Activated naive CD8-positive, alpha-beta T cell treated with anti-CD3 and anti-CD28 coated beads for 36 hours (primary cell): ENCODE data around the gene SLC43A2. TPM values are rescaled to one million over a fixed set of nuclear protein-coding genes. Genes with fewer than 3 reads are reported as not detected.

Experiments used
- DNase-seq: peaks from one replicate; pipeline ENCODE4 v3.0.0; 2021
- H3K27ac Mint-ChIP-seq: one replicate; pipeline ENCODE4 v1.8.0; 2022; ENCODE audit warnings: mild to moderate bottlenecking, moderate library complexity, mixed read lengths
- H3K27me3 Mint-ChIP-seq: one replicate; pipeline ENCODE4 v1.8.0; 2022; ENCODE audit warnings: mild to moderate bottlenecking, mixed read lengths
- H3K36me3 Mint-ChIP-seq: one replicate; pipeline ENCODE4 v1.8.0; 2021; ENCODE audit warnings: mild to moderate bottlenecking, mixed read lengths
- H3K4me1 Mint-ChIP-seq: one replicate; pipeline ENCODE4 v1.8.0; 2021; ENCODE audit warnings: mixed read lengths
- H3K4me3 Mint-ChIP-seq: one replicate; pipeline ENCODE4 v1.8.0; 2022; ENCODE audit warnings: mild to moderate bottlenecking, moderate library complexity, mixed read lengths
- H3K9me3 Mint-ChIP-seq: one replicate; pipeline ENCODE4 v1.8.0; 2022; ENCODE audit warnings: mixed read lengths
- total RNA-seq, 2 experiments: library from RNA; stranded (reverse); gene quantifications; one replicate each; pipeline ENCODE4 v1.2.3, GENCODE V29; 2021

Gene SLC43A2
- total RNA-seq, 2 experiments from 2014 or later, result 3.7 to 4.6 TPM

DNA sequence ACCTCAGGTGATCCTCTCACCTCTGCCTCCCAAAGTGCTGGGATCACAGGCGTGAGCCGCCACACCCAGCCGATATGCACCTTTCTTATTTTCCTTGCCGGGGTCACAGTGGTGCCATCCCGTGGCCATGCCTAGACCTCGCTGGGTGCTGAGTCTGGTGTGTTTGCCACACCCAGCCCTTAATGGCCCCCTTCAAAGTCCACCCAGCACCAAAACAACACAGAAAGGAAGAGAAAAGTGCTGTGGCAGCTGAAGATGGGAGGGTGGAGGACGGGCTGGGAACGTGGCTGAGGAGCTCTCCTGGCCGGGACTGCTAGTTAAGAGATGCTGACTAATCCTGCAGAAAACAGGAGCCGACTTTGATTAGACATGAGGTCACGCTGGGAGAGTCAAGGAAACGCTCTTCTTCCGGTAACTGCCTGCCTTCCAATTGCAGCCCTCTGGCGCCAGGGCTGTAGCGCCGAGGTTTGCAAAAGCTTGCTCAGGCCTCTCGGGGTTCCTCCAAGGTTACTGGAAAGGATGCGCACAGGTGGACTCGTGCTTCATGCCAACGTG, 10.9 kb downstream of the SLC43A2 start:
- Mint-ChIP-seq H3K36me3 (no peaks in the 10 kb centered on the region), H3K27me3 (no peaks in the 10 kb centered on the region), H3K27ac (no peak overlapping the region), H3K4me1 (peaks cover 2% of the 10 kb centered on the region), H3K4me3 (no peak overlapping the region), H3K9me3 (no peaks in the 10 kb centered on the region)
- DNase-seq, result no peak

DNA sequence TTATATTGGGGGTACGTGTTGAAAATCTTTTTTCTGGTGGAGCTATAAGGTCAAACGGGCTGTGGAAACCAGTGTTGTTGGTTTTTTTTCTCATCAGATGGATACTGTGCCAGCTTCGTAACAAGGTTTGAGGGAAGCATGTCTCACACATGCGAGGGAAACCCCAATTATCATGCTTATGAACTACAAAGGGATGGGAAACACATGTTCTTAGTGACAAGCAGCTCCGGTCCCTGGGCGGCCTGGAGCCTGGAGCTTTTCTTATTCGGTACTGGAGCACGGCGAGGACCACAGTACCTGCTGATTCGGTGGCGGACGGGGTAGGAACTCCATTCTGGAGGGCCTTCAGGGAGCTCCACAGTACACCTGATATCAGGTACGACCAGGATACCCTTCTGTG, 12.5 kb downstream of the SLC43A2 start:
- no peak overlapping the region for H3K27ac Mint-ChIP-seq
- no peaks in the 10 kb centered on the region for H3K27me3 Mint-ChIP-seq
- DNase-seq, result no peak
- H3K36me3 Mint-ChIP-seq, result no peaks in the 10 kb centered on the region
- H3K9me3 Mint-ChIP-seq, result no peaks in the 10 kb centered on the region
- H3K4me1 Mint-ChIP-seq, result peaks cover 2% of the 10 kb centered on the region
- no peak overlapping the region for H3K4me3 Mint-ChIP-seq

DNA sequence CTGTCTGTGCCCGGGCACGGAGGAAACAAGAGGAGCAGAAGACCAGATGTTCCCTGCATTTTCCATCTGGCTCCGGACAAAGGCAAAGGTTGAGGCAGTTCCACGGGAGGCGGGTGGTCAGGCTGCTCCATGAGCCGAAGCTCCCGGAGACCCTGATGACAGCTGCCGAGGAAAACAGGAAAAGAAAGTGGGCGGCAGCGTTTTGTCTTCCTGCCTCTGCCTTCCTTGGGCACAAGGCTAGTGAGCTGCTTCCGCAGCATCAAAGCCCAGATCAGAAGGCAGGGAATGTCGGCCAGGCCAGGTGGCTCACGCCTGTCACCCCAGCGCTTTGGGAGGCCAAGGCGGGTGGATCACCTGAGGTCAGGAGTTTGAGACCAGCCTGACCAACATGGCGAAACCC, 16.2 kb downstream of the SLC43A2 start:
- Mint-ChIP-seq H3K27ac (no peak overlapping the region), H3K36me3 (no peaks in the 10 kb centered on the region), H3K9me3 (no peaks in the 10 kb centered on the region), H3K27me3 (no peaks in the 10 kb centered on the region), H3K4me1 (peaks cover 10% of the 10 kb centered on the region), H3K4me3 (no peak overlapping the region)
- no peak for DNase-seq

DNA sequence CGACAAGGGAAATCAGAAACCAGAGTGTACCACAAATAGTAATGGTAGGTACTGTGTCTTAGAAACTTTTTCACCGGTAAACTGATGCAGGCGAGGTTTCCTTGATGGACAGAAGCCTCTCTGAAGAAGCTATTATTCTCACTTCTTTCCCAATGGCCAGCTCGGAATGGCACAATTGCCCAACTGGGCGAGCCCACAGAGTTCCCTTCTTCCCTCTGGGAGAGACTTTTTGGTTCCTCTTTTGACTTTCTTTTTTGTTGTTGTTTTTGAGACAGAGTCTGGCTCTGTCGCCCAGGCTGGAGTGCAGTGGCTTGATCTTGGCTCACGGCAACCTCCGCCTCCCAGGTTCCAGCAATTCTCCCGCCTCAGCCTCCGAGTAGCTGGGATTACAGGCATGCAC, 16.9 kb downstream of the SLC43A2 start:
- no peaks in the 10 kb centered on the region for H3K9me3 Mint-ChIP-seq
- H3K27me3 Mint-ChIP-seq, result no peaks in the 10 kb centered on the region
- DNase-seq, result no peak
- no peaks in the 10 kb centered on the region for H3K36me3 Mint-ChIP-seq
- no peak overlapping the region for H3K27ac Mint-ChIP-seq
- H3K4me1 Mint-ChIP-seq, result peaks cover 17% of the 10 kb centered on the region
- H3K4me3 Mint-ChIP-seq, result no peak overlapping the region

DNA sequence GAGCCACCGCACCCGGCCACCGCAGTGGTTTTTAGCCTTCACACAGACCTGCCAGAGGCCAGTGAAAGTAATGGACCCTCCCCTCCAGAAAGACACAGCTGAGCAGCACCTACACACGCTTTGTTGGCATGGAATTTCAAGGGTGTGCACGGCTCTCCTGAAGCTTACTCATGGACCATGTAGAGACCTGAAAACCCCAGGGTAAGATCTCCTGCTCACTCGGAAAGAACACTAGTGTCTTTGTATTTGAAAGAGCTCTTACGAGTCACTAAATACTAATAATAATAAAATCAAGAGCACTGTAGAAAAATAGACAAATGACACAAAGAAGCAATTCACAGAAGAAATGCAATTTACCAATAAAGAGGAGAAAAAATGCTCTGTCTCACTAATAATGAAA, 20.0 kb downstream of the SLC43A2 start:
- no peaks in the 10 kb centered on the region for H3K9me3 Mint-ChIP-seq
- no peak for DNase-seq
- H3K4me1 Mint-ChIP-seq, result peaks cover 22% of the 10 kb centered on the region
- no peaks in the 10 kb centered on the region for H3K36me3 Mint-ChIP-seq
- H3K4me3 Mint-ChIP-seq, result no peak overlapping the region
- peak overlapping the region; percentile 28 for H3K27ac Mint-ChIP-seq
- no peaks in the 10 kb centered on the region for H3K27me3 Mint-ChIP-seq

DNA sequence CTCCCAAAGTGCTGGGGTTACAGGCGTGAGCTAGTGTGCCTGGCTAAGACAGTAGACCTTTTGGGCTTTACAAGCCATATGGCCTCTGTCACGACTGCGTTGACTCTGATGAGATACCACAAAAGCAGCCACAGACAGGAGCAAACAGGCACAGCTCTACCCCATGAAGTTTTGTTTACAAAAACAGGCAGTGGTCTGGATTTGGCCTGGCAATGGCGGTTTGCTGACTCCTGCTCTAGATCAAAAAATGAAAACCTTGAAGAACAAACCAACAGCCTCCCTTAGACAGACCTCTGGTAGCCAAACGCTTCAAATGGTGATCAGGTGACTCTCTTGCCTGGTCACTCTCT, 20.7 kb downstream of the SLC43A2 start:
- Mint-ChIP-seq H3K4me3 (peak overlapping the region; percentile 25), H3K9me3 (no peaks in the 10 kb centered on the region), H3K4me1 (peaks cover 22% of the 10 kb centered on the region), H3K36me3 (no peaks in the 10 kb centered on the region), H3K27ac (peak overlapping the region; percentile 84), H3K27me3 (no peaks in the 10 kb centered on the region)
- DNase-seq, result no peak

DNA sequence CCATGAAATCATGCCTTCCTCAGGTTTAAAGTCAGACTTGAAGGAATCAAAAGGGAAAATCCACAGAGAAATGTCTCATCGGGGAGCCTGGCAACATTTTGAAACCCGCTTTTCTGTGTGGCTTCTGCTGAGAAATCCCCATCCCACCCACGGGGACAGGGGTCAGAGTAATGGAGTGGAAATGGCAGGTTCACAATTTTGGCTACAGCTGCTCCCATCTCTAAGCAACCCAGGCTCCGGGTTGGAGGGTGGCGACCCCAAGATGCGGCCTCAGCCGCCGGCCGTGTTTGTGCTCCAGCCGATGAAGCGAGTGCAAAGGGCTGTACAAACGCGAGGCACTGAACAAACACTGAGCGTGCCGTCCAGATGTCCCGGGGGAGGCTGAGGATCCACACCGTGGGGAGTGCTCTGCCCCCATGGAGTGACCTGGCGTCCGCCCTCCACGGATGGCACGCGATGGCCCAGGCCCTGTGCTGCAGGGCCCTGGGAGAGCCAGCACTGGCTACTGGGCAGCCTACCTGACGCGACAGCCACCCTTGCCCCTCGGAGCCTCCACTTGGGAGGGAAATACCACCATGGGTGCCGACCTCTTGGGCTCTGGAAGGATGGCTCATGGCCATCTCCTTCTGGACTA, 22.2 kb downstream of the SLC43A2 start:
- Mint-ChIP-seq H3K4me1 (peaks cover 22% of the 10 kb centered on the region), H3K36me3 (no peaks in the 10 kb centered on the region), H3K27me3 (no peaks in the 10 kb centered on the region), H3K4me3 (no peak overlapping the region), H3K27ac (peak overlapping the region; percentile 84), H3K9me3 (peaks cover 3% of the 10 kb centered on the region)
- peak; percentile 56 for DNase-seq

DNA sequence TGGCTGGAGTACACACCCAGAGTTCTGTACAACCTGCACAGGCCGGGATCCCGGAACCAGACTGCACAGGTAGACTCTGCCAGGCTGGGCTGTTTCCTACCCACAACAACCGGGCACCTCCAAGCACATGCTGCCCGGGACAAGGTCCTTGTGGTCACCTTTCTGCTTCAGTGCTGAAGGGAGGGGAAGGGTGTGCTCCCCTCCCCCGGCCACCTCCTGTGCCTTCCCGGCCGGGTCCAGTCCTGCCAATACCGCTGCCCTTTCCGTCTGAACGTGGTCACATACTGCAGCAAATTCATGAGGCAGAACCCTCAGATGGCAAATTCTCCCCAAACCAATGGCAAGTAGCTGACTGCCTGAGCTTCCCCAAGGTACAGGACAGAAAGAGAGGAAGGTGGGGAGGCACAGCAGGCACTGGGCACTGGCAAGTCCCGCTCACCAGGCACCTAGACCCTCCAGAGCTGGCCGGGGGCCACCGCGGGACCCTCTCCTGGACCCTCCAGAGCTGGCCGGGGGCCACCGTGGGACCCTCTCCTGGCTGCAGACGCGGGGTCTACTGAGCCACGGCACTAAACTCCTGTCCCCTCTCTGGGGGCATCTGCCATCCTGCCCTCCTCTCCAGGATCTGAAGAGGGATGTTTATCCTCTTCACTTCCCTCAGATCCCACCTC, 22.8 kb downstream of the SLC43A2 start:
- Mint-ChIP-seq H3K9me3 (peaks cover 4% of the 10 kb centered on the region), H3K36me3 (no peaks in the 10 kb centered on the region), H3K4me1 (peaks cover 22% of the 10 kb centered on the region), H3K4me3 (no peak overlapping the region), H3K27ac (peak overlapping the region; percentile 38), H3K27me3 (no peaks in the 10 kb centered on the region)
- no peak for DNase-seq

DNA sequence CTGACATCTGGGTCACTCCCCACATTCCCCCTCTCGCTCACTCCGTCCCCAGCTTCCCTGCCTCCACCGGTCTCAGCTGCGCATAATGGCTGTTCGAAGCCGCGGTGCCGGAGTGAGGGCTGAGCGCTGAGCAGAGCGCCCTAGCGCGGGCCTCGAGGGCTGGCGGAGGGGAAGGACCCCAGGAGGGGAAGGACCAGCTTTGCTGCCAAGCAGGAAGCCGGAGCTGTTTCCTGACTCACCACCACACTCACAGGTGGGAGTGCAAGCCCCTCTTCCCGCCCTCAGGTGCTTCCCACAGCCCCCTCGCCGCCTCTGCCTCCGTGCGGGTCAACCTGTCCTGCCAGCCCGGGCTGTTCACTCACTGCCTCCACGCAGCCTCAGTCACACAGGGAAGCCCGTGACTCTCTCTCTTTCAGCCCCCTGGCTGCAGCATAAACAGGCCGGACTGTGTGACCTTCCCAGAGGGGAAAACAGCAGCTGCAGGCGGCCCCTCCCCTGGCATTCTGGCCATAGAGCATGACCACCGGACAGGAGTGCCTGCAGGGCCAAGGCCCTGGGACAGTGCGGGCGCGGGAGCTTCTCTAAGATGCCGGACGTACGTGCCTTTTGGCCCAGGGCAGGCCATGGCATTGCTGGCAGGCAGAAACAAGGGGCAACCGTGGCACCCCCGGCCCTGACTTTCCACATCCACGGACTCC, 23.7 kb downstream of the SLC43A2 start:
- peaks cover 4% of the 10 kb centered on the region for H3K9me3 Mint-ChIP-seq
- H3K36me3 Mint-ChIP-seq, result no peaks in the 10 kb centered on the region
- no peaks in the 10 kb centered on the region for H3K27me3 Mint-ChIP-seq
- H3K4me1 Mint-ChIP-seq, result peaks cover 22% of the 10 kb centered on the region
- no peak for DNase-seq
- peak overlapping the region; percentile 43 for H3K4me3 Mint-ChIP-seq
- H3K27ac Mint-ChIP-seq, result no peak overlapping the region

DNA sequence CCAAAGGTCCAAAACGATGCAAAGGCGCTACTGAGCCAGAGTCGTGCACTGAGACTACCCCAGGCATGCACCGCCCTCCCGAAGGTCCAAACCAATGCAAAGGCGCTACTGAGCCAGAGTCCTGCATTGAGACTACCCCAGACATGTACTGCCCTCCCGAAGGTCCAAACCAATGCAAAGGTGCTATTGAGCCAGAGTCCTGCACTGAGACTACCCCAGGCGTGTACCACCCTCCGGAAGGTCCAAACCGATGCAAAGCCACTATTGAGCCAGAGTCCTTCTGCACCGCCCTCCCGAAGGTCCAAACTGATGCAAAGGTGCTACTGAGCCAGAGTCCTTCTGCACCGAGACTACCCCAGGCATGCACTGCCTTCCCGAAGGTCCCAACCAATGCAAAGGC, 27.1 kb downstream of the SLC43A2 start:
- H3K27ac Mint-ChIP-seq, result no peak overlapping the region
- no peak overlapping the region for H3K4me3 Mint-ChIP-seq
- H3K9me3 Mint-ChIP-seq, result peaks cover 4% of the 10 kb centered on the region
- no peak for DNase-seq
- peaks cover 5% of the 10 kb centered on the region for H3K4me1 Mint-ChIP-seq
- H3K36me3 Mint-ChIP-seq, result no peaks in the 10 kb centered on the region
- H3K27me3 Mint-ChIP-seq, result no peaks in the 10 kb centered on the region

DNA sequence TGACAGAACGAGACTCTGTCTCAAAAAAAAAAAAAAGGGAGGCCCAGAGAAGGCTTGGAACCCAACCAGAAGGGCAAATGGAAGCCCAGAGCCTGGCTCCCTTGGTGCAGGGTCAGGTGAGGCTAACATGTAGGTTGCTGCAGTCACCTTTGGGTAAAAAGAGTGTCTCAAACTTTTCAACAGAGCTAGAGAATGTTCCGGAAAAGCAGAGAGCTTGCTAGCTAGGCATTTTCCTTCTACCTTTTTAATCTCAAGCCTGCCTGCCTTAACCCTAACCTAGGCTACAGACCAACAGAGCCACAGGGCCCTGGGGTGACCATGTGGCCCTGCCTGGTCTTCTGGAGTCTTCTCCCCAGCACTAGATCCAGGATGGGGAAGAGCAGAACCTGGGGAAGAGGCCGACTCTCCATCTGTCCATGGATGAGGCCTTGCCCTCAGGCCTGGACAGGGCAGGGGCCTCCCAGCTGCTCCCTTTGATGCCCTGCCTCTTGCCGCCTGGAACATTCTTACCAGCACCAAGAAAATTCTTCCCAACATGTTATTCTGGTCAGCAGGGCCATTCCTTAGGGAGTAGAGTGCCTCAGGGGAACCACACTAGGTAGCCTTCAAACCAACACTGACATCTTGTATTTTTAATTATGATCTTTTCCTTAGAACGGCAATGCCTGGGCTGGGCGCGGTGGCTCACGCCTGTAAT, 30.1 kb downstream of the SLC43A2 start:
- Mint-ChIP-seq H3K27ac (no peak overlapping the region), H3K4me3 (no peak overlapping the region), H3K27me3 (no peaks in the 10 kb centered on the region), H3K4me1 (peaks cover 2% of the 10 kb centered on the region), H3K9me3 (peaks cover 4% of the 10 kb centered on the region), H3K36me3 (no peaks in the 10 kb centered on the region)
- DNase-seq, result no peak

DNA sequence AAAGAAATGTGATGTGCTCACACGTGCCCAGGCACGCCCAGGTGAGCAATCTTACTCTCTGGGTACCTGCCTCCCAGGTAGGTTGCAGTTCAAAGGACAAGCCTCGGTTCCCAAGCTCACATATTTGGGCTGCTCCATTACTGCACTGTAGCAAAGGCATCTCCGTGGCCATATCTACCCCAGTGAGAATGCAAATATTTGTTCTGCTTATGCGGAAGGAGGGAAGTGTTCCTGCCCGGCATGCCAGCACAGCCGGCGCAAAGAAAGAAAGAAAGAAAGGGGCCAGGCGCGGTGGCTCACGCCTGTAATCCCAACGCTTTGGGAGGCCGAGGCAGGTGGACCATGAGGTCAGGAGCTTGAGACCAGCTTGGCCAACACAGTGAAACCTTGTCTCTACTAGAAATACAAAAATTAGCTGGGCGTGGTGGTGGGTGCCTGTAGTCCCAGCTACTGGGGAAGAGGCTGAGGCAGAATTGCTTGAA, 30.7 kb downstream of the SLC43A2 start:
- H3K9me3 Mint-ChIP-seq, result peaks cover 4% of the 10 kb centered on the region

DNA sequence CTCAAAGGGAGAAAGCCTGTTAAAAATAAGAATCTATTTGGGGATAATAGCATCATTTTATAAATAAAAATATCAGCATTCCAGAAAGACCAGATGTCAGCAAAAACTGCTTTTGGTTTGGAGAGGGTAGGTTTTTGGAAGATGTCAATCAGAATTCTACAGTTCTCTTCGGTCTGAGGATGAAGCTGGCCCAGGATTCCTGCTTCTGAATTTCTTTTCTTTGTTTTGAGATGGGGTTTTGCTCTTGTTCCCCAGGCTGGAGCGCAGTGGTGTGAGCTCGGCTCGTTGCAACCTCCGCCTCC, 35.1 kb downstream of the SLC43A2 start:
- no peaks in the 10 kb centered on the region for H3K36me3 Mint-ChIP-seq
- H3K27me3 Mint-ChIP-seq, result no peaks in the 10 kb centered on the region
- H3K9me3 Mint-ChIP-seq, result no peaks in the 10 kb centered on the region
- no peak overlapping the region for H3K4me3 Mint-ChIP-seq
- H3K4me1 Mint-ChIP-seq, result peaks cover 15% of the 10 kb centered on the region
- no peak for DNase-seq
- H3K27ac Mint-ChIP-seq, result peak overlapping the region; percentile 25

More for the DNA sequence above, 30.7 kb downstream of the SLC43A2 start:
- Mint-ChIP-seq H3K27me3 (no peaks in the 10 kb centered on the region), H3K36me3 (no peaks in the 10 kb centered on the region), H3K4me3 (no peak overlapping the region), H3K27ac (no peak overlapping the region), H3K4me1 (peaks cover 9% of the 10 kb centered on the region)
- DNase-seq, result no peak

DNA sequence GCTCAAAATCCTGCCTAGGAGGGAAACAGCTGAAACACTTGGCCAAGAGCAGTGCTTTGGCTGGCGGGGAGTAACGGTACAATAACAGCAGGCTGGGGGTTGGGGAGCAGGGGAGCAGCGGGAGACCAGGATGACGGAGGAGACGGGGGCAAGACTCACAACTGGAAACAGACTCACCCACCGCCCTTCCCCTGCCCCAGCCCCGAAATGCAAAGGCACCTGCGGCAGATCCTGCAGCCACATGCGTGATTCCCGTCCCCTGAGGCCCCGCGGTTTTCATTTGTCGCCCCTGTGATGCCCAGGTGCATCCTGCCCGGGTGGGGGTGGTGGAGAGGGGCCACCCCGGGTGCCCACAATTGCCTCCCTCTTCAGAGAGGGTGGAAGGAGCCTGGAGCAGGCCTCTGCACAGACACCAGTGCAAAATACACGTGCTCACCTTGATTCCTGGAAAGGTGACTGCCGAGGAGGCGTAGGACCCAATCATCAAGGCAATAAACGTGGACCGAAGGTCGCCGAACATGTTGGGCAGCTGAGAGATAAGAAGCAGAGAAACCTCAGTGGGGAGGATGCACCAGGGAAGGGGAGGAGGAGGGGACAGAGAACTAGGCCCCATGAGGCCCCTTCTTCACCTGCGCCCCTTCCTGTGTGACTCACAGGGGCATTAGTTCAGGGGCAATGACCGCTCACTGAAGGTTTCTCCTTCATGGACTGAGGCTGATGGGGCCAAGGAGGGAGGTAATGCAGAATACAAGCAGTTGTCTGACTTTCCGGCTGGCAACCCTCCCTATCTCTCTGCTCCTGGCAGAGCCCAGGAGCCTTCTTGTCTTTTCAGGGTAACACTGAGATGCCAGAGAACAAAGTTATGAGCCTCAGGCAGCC, 35.6 kb downstream of the SLC43A2 start:
- Mint-ChIP-seq H3K27ac (peak overlapping the region; percentile 52), H3K4me3 (peak overlapping the region; percentile 57)

More for the DNA sequence above, 35.6 kb downstream of the SLC43A2 start:
- no peaks in the 10 kb centered on the region for H3K27me3 Mint-ChIP-seq
- H3K36me3 Mint-ChIP-seq, result no peaks in the 10 kb centered on the region
- no peaks in the 10 kb centered on the region for H3K9me3 Mint-ChIP-seq
- peaks cover 15% of the 10 kb centered on the region for H3K4me1 Mint-ChIP-seq
- DNase-seq, result peak; percentile 29
